Islet of Langerhans (tissue), 1 donor: Measurements from ENCODE around the gene USP33.
"Not testable (repeated sequence)": the region's sequence is repeated elsewhere in the genome, so short reads cannot be mapped to it uniquely, and the experiment has no call there.

Experiments used
- FAIRE-seq: peaks from one replicate; lab custom pipeline; 2011; peaks lifted over from hg19 to GRCh38; lab: Jason Lieb, UNC

The USP33 gene

GRCh38 chr1:77671836-77672235 is 87.8 kb downstream of the USP33 start:
- FAIRE-seq, result no peak

GRCh38 chr1:77670330-77670729 is 89.3 kb downstream of the USP33 start:
- no peak for FAIRE-seq

DNA sequence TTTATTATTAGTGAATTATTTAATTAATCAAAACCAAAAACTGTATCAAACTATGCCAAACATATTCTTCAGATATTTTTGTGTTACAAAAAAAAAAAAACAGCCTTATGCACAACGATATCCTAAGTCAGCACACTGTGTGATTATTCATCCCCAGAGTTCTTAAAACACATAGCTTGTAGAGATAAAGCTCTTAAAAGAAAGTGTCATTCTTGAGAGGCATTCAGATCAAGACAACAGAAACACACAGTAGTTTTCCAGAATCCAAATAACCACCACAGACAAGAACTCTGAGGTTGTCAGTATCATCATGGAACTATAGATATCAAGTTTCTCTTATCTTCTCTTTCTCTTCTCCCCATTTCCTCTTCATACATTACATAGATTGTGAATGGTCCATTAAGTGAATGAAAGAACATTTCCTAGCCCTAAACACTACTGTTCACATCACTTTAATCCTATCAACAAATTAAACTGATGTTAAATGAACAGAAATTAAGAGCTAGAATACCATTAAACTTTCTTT is 90.7 kb downstream of the USP33 start:
- no peak for FAIRE-seq

DNA sequence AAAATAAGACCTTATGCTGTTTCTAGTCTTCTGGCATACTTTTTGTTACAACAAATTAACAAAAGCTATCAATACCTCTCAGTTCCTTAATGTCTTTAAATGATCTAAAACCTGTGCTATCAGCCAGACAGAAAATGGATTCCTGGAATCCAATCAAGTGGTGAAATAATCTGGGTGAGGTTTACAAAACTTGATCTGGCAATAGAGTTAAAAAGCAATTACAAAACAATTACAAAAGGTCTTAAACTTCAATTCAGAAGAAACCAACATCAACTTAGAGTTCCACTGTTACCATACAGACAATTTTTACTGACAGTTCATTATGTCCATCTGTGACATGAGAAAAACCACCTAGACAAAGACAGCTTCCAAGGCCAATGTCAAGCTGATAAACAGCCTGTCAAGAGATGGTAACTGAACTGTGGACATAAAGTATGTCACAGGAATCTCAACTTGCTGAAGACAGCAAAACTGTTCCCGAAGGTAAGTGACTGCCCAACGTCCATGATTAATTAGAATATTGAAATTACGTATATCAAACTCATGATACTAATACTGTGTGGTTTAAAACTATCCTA is 94.6 kb downstream of the USP33 start:
- FAIRE-seq, result no peak

DNA sequence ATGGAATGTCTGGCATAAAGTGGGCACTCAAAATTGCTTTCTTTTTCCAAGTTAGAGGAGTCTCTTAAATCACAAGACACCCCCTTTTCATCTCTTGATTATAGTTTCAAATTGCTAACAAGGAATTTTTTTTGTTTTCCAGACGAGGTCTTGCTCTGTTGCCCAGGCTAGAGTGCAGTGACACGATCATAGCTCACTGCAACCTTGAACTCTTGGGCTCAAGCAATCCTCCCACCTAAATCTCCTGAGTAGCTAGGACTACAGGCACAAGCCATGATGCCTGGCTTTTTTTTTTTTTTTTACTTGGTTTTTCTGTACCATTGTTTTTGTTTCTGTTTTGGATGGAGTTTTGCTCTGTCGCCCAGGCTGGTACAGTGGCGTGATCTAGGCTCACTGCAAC is 98.0 kb downstream of the USP33 start:
- FAIRE-seq, result no peak

- FAIRE-seq, result no peak
Measured at GRCh38 chr1:77659879-77660593, 99.6 kb downstream of the USP33 start.

GRCh38 chr1:77658271-77658670 is 101.4 kb downstream of the USP33 start:
- FAIRE-seq, result no peak

DNA sequence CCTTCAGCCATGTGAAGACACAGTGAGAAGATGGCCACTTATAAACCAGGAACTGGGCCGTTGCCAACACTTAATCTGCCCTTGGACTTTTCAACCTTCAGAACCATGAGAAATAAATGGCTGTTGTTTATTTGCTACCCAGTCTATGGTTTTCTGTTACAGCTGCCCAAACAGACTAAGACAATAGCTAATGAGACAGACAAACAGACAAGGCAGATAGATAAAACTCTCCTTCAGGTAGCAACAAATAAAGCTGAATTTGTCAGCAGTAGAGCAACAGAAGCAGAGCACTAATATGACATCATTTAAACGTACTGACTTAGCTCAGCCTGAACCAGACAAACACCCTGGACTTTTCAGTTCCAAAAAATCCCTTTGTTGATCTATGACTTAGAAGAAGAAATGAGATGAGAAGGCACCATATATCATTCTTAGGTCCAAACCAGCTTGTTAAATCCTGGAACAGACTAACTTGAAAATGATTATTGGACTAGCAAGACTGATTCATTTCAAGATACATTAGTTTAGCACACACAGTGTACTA is 104.1 kb downstream of the USP33 start:
- peak; percentile 5 for FAIRE-seq

DNA sequence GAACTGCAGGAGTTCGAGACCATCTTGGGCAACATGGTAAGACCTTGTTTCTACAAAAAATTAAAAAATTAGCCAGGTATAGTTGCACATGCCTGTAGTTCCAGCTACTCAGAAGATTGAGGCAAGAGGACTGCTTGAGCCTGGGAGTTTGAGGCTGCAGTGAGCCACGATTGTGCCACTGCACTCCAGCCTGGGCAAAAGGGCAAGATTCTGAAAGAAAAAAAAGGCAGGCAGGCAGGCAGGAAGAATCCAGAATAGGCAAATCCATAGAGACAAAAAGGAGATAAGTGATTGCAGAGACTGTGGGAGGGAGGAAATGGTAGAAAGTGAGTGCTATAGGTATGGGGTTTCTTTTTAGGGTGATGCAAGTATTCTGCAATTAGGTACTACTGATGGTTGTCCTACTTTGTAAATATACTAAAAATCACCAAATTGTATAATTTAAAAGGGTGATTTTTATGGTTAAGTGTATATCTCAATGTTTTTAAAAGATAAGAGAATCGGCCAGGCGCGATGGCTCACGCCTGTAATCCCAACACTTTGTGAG is 106.6 kb downstream of the USP33 start:
- FAIRE-seq, result no peak

GRCh38 chr1:77652268-77652667 is 107.4 kb downstream of the USP33 start:
- peak; percentile 17 for FAIRE-seq

DNA sequence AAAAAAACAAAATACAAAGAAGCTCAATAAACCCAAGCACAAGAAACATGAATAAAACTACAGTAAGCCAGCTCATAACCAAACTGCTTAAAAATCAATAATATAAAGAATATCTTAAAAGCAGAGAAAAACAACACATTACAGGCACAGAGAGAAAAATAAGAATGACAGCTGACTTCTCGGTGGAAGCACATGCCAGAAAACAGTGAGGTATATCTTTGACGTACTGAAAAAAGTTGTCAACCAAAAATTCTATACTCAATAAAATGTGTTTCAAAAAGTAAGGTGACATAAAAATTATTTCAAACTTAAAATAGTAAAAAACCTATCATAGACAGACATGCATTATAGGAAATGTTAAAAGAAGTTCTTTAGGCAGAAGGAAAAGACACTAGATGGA is 110.5 kb downstream of the USP33 start:
- FAIRE-seq, result no peak

DNA sequence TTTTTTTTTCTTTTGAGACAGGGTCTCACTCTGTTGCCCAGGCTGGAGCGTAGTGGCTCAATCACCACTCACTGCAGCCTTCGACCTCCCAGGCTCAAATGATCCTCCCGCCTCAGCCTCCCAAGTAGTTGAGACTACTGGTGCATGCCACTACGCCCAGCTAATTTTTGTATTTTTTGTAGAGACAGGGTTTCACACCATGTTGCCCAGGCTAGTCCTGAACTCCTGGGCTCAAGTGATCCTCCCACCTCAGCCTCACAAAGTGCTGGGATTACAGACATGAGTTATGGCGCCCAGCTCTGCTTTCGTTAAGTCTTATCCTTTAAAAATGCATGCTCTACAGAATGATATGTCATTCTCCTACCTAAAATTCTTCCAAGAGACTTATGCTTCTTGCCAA is 113.4 kb downstream of the USP33 start:
- FAIRE-seq, result not testable (repeated sequence)
